GM12874 (cell line): Measurements from ENCODE around the gene DIP2A.

ENCODE experiments used
- CTCF ChIP-seq: IDR thresholded peaks from 2 replicates; pipeline ENCODE4 v1.5.1; 2011; ENCODE audit warnings: low read depth, mild to moderate bottlenecking, control low read depth, low read length, moderate library complexity; ENCODE audit not compliant: insufficient read depth

Gene DIP2A

GRCh38 chr21:46509741-46510502, 51.2 kb downstream of the DIP2A start:
- TF ChIP-seq CTCF, result no peak

- TF ChIP-seq CTCF, result no peak
Measured at GRCh38 chr21:46515109-46515508, 56.4 kb downstream of the DIP2A start.

- TF ChIP-seq CTCF, result no peak
Measured at GRCh38 chr21:46516068-46516467, 57.4 kb downstream of the DIP2A start.

GRCh38 chr21:46517361-46517760, 58.7 kb downstream of the DIP2A start:
- no peak for TF ChIP-seq CTCF

- no peak for TF ChIP-seq CTCF
Measured at GRCh38 chr21:46518983-46519583, 60.4 kb downstream of the DIP2A start.

GRCh38 chr21:46527801-46528200, 69.1 kb downstream of the DIP2A start:
- TF ChIP-seq CTCF, result no peak

- no peak for TF ChIP-seq CTCF
Measured at GRCh38 chr21:46532080-46532479, 73.4 kb downstream of the DIP2A start.
